ENCODE results near the gene PPP1R37. TPM values are rescaled to one million over a fixed set of nuclear protein-coding genes. Genes with fewer than 3 reads are reported as not detected.

Gene PPP1R37
- total RNA-seq, 1 donor from 2014 or later: 23.2 TPM

DNA sequence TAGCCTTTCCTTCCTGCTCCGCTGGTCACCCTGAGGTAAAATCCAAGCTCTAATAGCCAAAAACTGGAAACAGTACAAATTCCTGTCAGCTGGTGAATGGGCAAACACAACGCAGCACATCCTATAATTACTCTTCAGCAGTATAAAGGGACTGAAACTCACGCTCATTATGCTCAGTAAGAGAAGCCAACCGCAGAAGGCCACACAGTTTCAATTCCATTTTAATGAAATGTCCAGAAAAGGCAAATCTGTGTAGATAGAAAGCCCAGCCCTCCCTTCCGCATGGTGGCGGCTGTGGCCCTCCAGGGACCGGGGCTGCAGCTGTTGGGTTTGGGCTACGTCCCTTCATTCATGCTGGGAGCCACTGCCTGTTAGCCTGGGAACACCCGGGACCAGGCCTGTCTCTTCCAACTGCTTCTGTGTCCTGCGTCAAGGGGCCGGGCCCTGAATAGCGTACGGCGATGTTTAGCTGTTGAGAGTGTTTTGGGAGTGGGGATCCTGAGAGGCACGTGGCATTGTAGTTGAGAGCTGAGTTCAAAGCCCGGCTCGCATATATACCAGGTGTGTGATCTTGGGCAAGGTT, 44.3 kb downstream of the PPP1R37 start:
- no peak for DNase-seq (ENCODE audit: low read depth, low spot score)

DNA sequence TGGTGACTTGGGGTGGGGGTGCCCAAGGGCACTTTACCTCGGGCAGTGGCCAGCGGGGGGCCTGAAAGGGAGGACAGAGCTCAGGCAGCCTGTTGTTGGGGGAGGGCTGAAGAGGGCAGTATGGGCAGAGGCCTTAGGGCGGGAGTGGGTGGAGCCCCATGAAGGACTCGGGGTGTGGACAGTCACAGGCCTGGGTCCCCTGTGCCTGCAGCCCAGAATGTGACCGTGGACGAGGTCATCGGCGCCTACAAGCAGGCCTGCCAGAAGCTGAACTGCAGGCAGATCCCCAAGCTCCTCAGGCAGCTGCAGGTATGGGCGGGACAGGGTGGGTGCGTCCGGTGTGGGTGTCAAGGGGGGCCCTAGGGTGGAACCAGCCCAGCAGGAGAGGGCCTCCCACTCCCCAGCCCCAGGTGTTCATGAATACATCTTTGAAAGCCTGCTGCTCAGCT, 45.3 kb downstream of the PPP1R37 start:
- no peak for DNase-seq (ENCODE audit: low read depth, low spot score)

DNA sequence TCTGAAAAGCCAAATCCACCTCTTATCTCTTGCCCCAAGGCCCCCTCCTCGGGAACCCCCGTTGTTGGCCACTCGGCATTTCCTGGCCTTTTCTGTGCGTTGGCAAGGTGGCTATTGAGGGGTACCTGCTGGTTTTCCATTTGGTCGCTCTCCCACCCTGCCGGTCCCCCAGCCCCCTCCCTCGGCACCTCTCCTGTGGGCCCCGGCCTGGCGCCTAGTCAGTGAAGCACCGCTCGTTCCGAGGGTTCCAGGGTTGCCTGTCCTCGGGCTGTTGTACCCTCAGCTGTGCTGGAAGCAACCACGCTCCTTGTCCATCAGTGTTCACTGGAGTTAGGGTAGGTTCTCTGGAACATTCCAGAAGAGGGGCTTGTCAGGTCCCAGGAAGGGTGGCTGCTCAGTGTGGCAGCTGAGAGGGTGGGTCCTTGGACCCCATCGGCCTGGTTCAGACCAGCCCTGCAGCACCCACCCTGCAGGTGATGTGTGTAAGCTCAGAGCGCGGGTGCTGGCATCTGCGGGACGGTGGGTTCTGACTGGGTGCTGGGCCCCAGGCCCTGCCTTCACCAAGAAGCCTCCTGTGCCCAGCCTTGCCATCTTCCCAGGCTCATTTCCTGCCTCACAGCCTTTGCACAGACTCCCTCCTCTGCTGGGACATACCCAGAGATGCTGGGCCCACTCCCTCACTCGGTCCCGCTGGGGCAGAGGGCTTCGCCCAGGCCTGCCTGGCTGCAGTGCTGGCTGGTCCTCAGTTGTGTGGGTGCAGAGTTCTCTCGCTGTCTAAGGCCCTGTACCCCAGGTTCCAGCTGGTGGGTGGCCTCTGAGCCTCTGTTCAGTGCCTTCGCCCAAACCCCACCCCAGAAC, 46.5 kb downstream of the PPP1R37 start:
- no peak for DNase-seq (ENCODE audit: low read depth, low spot score)

DNA sequence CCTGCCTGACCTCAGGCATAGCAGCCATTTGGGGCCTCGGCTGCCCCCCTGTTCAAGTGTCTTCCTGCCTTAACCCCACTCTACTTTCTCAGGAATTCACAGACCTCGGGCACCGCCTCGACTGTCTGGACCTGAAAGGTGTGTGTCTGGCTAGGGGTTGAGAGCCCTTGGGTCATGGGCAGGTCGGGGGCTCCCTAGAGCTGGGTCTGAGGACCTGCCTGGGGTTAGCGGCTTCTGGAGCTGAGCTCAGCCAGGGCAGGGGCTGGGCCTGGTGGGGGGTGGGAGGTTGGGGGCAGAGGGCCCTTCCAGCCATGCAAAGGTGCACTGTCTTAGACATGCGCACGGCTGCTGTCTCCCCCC, 47.1 kb downstream of the PPP1R37 start:
- DNase-seq (ENCODE audit: low read depth, low spot score): no peak

DNA sequence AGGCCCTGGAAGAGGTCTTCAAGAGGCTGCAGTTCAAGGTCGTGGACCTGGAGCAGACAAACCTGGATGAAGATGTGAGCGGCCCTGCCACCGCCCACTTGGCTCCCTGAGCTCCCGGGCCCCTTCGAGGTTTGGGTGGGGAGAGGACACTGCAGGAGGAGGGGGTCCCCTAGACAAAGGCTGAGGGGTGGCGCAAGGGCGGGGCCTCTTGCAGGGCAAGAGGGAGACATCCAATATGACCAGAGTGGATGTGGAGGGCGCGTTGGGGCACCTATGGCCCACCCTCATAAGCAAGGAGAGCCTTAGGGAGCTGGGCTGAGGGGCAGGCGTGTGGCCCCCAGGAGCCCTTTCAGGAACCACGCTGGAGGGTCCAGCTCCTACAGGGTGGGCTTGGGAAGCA, 47.6 kb downstream of the PPP1R37 start:
- DNase-seq (ENCODE audit: low read depth, low spot score): no peak

DNA sequence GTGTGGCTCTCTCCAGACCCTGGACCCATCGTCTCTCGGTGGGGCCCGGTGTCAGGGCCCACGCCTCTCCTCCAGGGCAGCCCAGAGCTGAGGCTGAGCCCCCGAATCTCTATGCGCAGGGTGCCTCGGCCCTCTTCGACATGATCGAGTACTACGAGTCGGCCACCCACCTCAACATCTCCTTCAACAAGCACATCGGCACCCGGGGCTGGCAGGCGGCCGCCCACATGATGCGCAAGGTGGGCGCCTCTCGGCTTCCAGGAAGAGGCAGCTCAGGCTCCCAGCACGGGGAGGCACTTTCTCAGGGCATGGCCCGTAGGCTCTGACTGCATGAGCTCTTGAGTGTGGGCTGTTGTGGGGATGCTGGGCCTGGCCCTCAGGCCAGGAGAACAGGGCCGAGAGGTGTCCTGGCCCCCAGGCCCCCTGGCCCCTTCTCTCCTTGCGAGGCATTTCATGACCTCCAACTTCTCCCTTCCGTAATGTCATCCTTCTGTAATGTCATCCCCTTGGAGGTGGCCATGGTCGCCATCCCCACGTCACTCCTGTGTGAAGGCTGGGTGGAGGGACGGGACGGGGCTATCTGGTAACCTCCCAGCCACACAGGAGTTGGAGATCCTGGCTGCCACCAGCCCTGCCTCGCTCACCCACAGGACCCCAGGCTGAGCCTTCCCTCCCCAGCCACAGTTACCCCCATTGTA, 48.4 kb downstream of the PPP1R37 start:
- DNase-seq (ENCODE audit: low read depth, low spot score): no peak

DNA sequence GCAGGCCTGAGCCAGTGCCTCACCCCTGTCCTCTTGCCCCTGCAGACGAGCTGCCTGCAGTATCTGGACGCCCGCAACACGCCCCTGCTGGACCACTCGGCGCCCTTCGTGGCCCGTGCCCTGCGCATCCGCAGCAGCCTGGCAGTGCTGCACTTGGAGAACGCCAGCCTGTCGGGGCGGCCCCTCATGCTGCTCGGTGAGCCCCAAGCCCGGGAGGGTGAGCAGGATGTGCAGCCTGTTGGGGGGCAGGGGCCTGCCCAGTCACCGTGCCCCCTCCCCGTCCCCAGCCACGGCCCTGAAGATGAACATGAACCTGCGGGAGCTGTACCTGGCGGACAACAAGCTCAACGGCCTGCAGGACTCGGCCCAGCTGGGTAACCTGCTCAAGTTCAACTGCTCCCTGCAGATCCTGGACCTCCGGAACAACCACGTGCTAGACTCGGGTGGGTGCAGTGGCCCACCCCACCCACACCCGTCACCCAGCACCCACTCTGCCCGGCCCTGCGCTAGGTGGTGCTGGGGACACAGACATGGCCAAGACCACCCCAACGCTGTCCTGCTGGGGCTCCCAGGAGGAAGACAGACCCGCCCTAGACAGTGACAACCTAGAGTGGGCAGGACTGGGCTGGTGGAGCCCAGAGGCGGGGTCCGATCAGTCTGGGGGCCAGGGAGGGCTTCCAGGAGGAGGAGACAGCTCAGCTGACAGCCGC, 49.2 kb downstream of the PPP1R37 start:
- DNase-seq (ENCODE audit: low read depth, low spot score): no peak

DNA sequence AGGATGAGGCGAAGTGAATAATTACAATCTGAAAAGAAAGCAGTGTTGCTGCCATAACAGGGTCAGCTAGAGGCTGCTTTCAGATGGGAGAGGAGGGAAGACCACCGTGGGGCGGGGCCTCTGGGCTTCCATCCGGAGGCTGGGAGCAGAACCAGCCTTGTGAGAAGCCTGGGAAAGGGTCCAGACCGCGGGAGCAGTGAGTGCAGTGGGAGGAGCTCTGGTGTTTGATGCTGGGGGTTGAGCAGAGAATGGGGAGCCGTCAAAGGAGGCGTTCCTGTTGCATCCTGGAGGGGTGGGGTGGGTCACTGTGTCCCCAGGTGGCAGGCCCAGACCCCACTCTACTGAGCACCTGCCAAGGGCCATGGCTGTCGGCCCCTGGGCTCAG, 49.7 kb downstream of the PPP1R37 start:
- DNase-seq (ENCODE audit: low read depth, low spot score): no peak

DNA sequence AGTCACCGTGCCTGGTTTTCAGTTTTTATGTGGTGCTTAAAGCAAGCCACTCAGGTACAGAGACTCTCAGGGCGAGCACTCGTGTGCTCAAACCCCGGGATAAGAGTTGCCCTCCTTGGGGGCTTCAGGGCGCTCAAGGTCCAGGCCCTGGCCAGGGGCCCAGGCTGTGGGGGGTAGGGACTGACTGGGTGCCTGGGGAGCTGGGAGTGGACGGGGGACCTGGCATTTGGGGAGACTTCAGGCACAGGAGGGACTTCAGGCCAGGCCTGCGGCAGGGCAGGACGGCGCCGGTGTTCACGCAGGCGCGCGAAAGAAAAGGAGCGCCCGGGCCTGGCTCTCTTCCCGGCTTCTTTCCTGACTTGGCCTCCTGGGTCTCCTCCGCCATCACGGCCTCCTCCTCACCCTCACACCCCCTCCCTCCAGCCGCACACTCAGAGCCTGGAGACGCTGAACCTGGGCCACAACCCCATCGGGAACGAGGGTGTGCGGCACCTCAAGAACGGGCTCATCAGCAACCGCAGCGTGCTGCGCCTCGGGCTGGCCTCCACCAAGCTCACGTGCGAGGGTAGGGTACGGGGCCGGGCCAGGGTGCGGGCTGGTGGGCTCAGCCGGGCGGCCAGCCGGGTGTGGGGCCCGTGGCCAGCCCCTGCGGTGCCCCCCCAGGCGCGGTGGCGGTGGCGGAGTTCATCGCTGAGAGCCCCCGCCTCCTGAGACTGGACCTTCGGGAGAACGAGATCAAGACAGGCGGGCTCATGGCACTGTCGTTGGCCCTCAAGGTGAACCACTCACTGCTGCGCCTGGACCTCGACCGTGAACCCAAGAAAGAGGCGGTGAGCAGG, 51.7 kb downstream of the PPP1R37 start:
- no peak for DNase-seq (ENCODE audit: low read depth, low spot score)

DNA sequence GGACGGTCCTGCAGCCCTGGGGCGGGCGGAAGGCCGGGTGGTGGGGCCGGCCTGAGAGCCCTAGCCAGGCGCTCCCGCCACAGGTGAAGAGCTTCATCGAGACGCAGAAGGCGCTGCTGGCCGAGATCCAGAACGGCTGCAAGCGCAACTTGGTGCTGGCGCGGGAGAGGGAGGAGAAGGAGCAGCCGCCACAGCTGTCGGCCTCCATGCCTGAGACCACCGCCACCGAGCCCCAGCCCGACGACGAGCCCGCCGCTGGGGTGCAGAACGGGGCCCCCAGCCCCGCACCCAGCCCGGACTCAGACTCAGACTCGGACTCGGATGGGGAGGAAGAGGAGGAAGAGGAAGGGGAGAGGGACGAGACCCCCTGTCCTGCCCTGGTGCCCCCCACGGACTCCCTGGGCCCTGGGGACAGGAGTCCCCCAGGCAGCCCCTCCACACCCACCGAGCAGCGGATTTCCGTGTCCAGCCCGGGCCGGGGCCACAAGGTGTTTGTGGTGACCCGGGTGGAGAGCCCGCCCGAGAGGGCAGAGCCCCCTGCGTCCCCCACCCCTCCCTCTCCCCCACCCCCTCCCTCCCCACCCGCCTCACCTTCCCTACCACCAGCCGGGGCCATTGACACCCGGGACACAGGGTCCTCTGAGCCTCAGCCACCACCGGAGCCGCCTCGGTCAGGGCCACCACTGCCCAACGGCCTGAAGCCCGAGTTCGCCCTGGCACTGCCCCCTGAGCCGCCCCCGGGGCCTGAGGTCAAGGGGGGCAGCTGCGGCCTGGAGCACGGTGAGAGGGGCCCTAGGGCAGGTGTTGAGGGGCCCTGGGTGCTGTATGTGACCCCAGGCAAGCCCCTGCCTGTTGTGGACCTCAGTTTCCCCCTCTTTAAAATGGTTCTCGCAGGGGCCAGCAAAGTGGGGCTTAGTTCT, 52.6 kb downstream of the PPP1R37 start:
- no peak for DNase-seq (ENCODE audit: low read depth, low spot score)

DNA sequence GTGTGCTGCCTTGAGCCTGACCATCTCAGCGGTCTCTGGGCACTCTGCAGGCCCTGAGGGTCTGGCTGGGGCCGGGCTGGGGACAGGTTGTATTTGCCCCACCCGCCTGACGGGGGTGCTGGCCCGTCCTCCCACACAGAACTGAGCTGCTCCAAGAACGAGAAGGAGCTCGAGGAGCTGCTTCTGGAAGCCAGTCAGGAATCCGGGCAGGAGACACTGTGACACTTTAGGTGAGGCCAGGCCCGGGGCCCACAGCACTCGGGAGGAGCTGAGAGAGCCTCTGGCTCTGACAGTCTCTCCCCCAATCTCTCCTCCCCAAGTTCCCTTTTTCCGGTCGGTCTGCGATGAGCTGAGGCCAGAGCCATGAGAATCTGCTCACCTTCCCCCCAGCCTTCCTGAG, 53.3 kb downstream of the PPP1R37 start:
- no peak for DNase-seq (ENCODE audit: low read depth, low spot score)

DNA sequence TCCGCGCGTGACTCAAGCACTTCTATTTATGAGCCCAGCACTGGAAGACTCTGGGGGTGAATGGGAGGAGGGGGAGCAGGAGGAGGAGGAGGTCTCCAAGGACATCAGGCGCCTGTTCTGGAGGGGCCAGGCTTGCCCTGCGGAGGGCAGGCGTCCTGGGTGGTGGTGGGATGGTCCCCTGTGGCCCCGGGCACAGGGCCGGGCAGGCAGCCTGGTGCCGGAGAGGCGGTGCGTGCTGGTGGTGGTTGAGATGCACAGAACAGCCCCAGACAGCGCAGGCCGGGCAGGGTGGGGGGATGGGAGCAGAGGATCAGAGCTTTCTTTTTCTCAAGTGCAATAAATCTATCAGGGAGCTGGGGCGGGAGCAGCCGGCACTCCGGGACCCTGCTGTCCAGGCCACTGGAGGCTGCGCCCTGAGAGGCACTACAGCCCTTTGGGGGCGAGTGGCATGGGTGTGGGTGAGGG, 53.8 kb downstream of the PPP1R37 start:
- no peak for DNase-seq (ENCODE audit: low read depth, low spot score)

DNA sequence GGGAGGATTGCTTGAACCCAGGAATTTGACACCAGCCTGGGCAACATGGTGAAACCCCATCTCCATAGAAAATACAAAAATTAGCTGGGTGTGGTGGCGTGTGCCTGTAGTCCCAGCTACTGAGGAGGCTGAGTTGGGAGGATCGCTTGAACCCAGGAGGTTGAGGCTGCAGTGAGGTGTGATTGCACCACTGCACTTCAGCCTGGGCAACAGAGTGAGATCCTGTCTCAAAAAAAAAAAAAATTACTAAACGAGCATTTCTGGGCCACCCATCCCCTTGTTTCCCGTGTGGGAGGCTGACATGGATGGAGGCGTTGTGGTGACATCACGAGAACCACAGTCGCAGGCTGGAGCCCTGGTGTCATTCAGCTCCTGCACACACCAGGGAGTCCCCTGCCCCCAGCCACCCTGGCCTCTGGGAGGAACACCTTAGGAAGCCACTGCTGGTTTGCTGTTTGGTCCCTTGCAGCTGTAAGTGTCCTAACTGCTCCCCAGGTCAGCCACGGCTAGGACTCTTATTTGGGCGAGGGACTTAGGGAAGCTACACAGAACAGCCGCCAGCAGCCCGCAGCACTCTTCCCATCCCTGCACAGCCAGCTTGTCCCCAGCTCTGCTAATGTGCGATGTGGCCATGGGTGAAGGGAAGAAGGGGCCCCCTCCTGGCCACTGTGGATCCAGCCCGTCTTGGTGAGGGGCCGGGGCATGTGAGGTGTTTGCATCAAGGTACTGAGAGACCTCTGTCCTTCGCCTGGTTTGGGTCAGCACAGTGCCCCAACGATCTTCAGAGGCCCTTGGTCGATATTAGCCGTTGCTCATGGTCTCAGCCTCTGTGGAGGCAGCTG, 55.1 kb downstream of the PPP1R37 start:
- DNase-seq (ENCODE audit: low read depth, low spot score): no peak

DNA sequence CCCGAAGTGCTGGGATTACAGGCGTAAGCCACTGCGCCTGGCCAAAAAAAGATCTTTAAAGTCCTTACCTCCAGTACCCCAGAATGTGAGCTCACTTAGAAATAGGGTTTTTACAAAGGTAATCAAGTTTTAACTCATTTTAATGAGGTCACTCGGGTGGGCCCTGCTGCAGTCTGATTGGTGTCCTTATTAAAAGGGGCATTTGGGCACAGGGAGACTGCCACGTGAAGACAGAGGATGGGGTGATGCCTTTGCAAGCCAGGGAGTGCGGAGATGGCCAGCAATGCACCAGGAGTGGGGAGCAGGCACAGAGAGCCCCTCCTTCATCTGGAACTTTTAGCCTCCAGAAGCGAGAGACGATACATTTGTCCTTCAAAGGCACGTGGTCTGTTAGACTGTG, 56.1 kb downstream of the PPP1R37 start:
- DNase-seq (ENCODE audit: low read depth, low spot score): no peak

DNA sequence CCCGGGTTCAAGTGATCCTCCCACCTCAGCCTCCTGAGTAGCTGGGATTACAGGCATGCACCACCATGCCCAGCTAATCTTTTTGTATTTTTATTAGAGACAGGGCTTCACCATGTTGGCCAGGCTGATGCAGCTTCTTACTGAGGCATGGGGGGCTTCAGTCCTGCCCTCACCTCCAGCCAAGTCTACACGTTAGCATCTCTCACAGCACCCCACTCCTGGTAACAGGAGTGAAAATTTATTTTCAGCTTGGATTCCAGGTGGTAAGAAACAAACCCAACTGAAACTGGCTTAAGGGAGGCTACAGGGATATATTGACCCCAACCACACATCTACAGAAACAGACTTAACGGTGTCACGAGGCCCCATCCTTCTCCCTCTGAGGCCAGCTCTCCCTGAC, 57.2 kb downstream of the PPP1R37 start:
- DNase-seq (ENCODE audit: low read depth, low spot score): no peak

DNA sequence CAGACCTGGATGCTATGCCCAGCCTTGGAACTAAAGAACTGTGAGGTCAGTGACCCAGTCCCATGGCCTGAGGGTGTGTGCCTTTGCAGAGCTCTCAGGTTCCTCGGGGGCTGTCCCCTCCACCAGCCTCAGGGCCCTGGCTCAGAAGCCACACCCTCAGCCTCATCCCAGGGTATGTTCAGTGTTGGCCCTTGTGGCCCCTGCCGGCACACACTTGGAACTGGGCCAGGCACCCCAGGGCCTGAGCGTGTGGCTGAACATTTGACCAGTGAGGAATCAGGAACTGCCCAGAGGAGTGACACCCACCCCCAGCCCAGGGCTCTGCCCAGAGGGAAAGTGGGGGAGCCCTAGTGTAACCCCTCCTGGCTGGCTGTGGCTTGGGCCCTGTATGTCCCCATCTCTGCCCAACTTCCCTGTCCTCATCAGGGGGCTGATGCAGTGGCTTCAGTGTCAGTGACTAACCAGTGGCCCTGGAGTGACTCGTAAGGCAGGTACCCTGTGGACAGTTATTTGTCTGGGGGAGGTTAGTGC, 57.8 kb downstream of the PPP1R37 start:
- no peak for DNase-seq (ENCODE audit: low read depth, low spot score)

DNA sequence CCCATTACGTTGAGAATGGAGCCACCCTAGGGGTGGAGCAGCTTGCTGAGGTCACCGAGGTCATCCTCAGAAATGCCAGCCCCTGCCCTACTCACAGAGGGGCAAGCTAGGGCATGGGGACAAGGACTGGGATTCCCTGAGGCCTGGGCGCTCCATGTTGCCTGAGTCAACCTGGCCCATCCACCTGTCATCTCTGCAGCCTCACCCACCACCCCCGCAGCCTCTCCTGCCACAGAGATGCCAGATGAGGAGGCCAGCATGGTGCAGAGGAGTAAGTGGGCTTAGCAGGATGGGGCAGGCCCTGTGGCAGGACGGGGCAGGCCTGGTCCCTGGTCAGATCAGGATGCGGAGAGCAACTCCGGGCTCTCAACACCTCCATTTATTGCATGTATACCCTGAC, 58.3 kb downstream of the PPP1R37 start:
- no peak for DNase-seq (ENCODE audit: low read depth, low spot score)

DNA sequence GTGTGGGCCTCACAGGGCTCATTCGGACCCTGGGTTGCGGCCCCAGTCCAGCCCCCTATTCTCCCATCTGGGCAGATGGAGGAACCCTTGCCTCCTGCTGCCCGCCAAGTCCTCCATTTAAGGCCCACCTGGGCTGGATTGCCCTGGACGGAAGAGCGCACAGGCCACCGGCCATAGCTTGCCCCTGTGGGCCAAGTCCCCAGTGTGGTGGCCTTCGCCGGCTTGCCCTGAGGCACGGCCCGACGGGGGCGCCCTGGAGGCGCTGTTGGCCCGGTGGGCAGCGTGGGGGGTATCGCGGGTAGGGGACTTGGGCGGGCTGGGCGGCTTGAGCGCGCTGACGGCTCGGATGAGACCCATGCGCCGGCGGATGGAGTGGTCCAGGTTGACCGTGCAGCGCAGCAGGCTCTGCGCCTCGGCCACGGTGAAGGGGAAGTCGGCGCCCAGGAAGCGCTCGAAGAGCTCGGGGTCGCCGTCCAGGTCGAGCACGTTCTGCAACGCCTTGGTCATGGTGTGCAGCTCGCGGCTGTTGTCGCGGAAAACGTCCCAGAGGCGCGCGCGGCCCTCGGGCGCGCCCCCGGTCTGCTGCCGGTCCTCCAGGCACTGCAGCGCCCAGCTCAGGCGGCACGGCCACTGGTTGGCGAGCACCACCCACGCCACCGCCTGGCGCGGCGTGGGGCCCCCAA, 59.0 kb downstream of the PPP1R37 start:
- no peak for DNase-seq (ENCODE audit: low read depth, low spot score)

Data from pulmonary artery endothelial cell (primary cell).